Measurements from ENCODE around the gene CDKN2B-AS1.

Gene CDKN2B-AS1

GRCh38 chr9:22117511-22118384 lies 123.2 kb downstream of the CDKN2B-AS1 start:
- Mint-ChIP-seq H3K27me3 (peaks cover 4% of the 10 kb centered on the region), H3K9me3 (ENCODE audit: low read depth) (no peaks in the 10 kb centered on the region), H3K27ac (no peak overlapping the region), H3K4me1 (ENCODE audit: low read depth) (peaks cover 15% of the 10 kb centered on the region), H3K36me3 (no peaks in the 10 kb centered on the region), H3K4me3 (no peak overlapping the region)

DNA sequence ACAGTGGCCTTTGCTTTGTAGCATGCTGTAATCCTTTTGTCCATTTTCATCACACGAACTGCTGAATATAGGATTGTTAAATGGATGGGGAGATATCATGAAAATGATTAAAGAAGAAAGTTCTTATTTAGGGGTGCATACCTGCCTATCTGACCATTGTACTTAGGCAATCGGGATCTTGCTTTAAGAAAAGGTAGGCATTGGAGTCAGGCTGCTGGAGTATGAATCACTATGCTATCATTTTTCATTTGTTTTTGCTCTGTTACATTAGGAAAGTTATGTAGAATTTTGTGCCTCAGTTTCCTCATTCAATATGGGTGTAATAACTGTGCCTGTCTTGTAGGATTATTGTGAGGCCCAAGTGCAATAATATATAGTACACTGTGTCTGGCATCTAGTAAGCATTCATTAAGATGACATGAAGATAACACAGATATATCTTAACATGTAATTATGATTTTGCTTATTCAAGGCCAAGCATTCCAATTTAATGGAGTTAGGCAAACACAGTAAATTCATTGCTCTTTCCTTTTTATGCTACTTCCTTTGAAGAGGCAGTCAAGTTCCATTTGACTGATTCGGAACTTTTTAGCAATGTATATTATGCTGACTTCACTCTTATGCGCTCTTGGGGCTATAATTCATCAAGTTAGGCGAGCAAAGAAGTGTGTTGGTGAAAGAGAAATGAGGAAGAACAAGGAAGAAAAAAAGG lies 124.4 kb downstream of the CDKN2B-AS1 start:
- H3K4me3 Mint-ChIP-seq = no peak overlapping the region
- H3K9me3 Mint-ChIP-seq (ENCODE audit: low read depth) = no peaks in the 10 kb centered on the region
- H3K27ac Mint-ChIP-seq = no peak overlapping the region
- no peaks in the 10 kb centered on the region for H3K36me3 Mint-ChIP-seq
- peaks cover 4% of the 10 kb centered on the region for H3K27me3 Mint-ChIP-seq
- peaks cover 15% of the 10 kb centered on the region for H3K4me1 Mint-ChIP-seq (ENCODE audit: low read depth)

DNA sequence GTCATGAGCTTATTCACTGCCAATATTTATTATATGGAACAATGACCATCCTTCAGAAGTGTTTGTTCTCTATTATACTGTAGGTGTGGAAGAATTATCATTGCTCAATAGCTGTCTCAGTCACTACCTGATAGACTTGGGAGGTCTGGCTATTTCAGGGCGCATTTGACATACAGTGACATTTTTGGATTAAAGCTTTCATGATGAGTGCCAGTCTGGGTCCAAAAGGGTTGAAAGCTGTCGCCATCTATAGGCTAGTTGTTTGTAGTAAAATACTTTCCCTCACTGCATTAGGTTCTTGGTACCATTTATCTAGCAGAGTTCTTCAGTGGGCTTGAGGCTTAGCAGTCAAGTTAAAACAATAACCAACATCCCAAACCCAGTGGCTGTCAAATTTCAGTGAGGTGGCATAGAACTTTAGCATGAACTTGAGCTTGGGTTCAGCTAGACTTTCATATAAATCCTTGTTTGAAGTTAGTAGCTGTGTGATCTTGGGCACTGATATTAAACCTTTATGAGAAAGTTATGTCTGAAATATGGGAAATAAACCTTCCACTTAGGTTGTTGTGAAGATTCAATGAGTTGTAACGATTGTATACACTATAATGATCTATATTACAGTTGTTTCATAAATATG lies 125.0 kb downstream of the CDKN2B-AS1 start:
- Mint-ChIP-seq H3K27me3 (peaks cover 4% of the 10 kb centered on the region), H3K36me3 (no peaks in the 10 kb centered on the region), H3K4me1 (ENCODE audit: low read depth) (peaks cover 15% of the 10 kb centered on the region), H3K27ac (no peak overlapping the region), H3K4me3 (no peak overlapping the region), H3K9me3 (ENCODE audit: low read depth) (no peaks in the 10 kb centered on the region)

GRCh38 chr9:22120159-22120549 lies 125.6 kb downstream of the CDKN2B-AS1 start:
- Mint-ChIP-seq H3K9me3 (ENCODE audit: low read depth) (no peaks in the 10 kb centered on the region), H3K4me3 (no peak overlapping the region), H3K27ac (no peak overlapping the region), H3K27me3 (peaks cover 4% of the 10 kb centered on the region), H3K4me1 (ENCODE audit: low read depth) (peaks cover 15% of the 10 kb centered on the region), H3K36me3 (no peaks in the 10 kb centered on the region)

GRCh38 chr9:22120595-22120994 lies 126.0 kb downstream of the CDKN2B-AS1 start:
- Mint-ChIP-seq H3K4me1 (ENCODE audit: low read depth) (peaks cover 15% of the 10 kb centered on the region), H3K36me3 (no peaks in the 10 kb centered on the region), H3K27ac (no peak overlapping the region), H3K27me3 (peaks cover 4% of the 10 kb centered on the region), H3K9me3 (ENCODE audit: low read depth) (no peaks in the 10 kb centered on the region), H3K4me3 (no peak overlapping the region)

DNA sequence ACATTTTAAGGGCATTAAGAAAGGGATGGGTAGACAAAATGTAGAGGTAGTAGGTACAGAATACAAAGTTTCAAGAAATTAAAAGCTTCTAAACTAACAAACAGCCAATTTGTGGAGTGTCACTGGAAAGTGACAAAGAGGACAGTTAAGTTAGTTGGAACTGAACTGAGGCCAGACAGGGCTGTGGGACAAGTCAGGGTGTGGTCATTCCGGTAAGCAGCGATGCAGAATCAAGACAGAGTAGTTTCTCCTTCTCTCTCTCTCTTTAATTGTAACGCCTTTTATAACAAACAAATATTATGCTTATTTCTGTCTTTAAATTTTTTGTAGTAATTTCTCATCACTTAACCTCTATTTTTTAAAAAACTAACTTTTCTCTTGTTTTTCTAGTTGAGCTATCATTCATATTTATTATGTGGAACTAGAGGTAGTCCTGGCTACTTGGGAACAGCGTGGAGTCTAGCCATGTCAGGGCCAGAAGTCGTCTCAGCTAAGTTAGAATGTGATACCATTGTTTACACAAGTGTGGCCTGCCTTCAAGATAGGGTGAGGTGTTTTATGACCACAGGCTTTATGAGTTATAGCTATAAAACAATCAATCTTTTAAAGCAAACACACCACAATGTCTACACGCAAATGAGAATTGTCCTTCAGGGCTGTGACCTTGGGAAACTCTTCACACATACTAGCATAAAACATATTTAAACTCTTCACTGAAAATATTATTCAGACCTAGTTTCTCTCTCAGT lies 129.8 kb downstream of the CDKN2B-AS1 start:
- no peaks in the 10 kb centered on the region for H3K9me3 Mint-ChIP-seq (ENCODE audit: low read depth)
- peaks cover 7% of the 10 kb centered on the region for H3K27me3 Mint-ChIP-seq
- H3K27ac Mint-ChIP-seq = no peak overlapping the region
- H3K4me3 Mint-ChIP-seq = no peak overlapping the region
- H3K36me3 Mint-ChIP-seq = no peaks in the 10 kb centered on the region
- peaks cover 3% of the 10 kb centered on the region for H3K4me1 Mint-ChIP-seq (ENCODE audit: low read depth)

DNA sequence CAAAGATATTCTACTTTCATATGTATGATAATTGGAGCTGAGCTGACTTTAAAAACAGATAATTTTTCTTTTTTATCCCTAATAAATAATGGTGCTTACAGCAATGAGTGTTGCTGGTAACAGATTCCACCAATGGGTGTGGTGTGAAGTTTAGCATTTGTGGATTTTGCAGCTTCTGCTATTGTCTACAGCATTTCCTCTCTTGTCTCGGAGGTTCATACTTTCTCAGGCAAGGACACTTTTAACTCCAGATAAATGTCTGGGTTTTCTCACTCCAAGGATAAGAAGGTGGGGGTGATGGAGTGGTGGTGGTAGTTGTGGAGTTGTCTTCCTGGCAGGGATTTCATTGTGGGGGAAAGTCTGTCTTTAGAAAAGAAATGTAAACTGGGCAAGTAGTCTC lies 134.5 kb downstream of the CDKN2B-AS1 start:
- H3K36me3 Mint-ChIP-seq = no peaks in the 10 kb centered on the region
- no peaks in the 10 kb centered on the region for H3K4me1 Mint-ChIP-seq (ENCODE audit: low read depth)
- H3K4me3 Mint-ChIP-seq = no peak overlapping the region
- no peak overlapping the region for H3K27ac Mint-ChIP-seq
- H3K27me3 Mint-ChIP-seq = peaks cover 3% of the 10 kb centered on the region
- H3K9me3 Mint-ChIP-seq (ENCODE audit: low read depth) = no peaks in the 10 kb centered on the region

DNA sequence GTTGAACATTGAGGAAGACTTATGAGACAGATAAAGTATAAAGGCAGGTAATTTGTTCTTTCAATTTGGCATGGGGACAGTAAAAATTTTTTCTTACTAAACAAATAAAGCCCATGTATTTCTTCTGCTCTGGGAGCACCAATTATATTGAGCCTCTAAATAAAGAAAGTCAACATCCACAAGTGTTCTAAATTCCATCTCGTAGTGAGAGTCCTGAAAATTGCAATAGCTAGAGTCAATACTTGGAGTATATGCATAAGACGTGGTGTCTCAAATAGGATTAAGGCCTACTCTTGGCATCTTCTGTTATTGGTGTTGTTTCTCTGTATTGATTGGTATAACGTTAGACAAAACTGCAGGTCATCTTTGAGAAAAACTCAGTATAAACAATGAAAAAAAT lies 135.0 kb downstream of the CDKN2B-AS1 start:
- Mint-ChIP-seq H3K4me1 (ENCODE audit: low read depth) (no peaks in the 10 kb centered on the region), H3K27ac (no peak overlapping the region), H3K9me3 (ENCODE audit: low read depth) (no peaks in the 10 kb centered on the region), H3K36me3 (no peaks in the 10 kb centered on the region), H3K4me3 (no peak overlapping the region), H3K27me3 (peaks cover 3% of the 10 kb centered on the region)

DNA sequence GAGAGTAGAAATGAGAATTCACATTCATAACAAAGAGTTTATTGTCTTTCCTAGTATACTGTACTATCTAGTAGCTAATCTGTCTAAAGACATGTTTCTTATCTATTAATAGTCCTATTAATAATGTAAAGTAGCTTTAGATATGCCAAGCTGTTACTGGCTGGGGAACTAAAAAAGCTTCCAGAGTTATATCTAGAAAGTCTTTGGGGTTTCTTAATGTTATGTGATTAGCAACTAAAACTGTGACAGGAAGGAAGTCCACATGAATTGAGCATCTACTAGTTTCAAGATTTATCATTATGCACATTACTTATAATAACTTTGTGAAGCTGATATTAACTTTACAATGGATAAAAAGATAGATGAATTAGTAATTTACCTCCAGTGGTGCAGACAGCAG lies 137.2 kb downstream of the CDKN2B-AS1 start:
- no peak overlapping the region for H3K4me3 Mint-ChIP-seq
- no peaks in the 10 kb centered on the region for H3K4me1 Mint-ChIP-seq (ENCODE audit: low read depth)
- peaks cover 6% of the 10 kb centered on the region for H3K27me3 Mint-ChIP-seq
- H3K9me3 Mint-ChIP-seq (ENCODE audit: low read depth) = no peaks in the 10 kb centered on the region
- no peak overlapping the region for H3K27ac Mint-ChIP-seq
- no peaks in the 10 kb centered on the region for H3K36me3 Mint-ChIP-seq

- no peaks in the 10 kb centered on the region for H3K36me3 Mint-ChIP-seq
- H3K27ac Mint-ChIP-seq = no peak overlapping the region
- no peak overlapping the region for H3K4me3 Mint-ChIP-seq
Observed at GRCh38 chr9:22134390-22134789, 139.8 kb downstream of the CDKN2B-AS1 start.

DNA sequence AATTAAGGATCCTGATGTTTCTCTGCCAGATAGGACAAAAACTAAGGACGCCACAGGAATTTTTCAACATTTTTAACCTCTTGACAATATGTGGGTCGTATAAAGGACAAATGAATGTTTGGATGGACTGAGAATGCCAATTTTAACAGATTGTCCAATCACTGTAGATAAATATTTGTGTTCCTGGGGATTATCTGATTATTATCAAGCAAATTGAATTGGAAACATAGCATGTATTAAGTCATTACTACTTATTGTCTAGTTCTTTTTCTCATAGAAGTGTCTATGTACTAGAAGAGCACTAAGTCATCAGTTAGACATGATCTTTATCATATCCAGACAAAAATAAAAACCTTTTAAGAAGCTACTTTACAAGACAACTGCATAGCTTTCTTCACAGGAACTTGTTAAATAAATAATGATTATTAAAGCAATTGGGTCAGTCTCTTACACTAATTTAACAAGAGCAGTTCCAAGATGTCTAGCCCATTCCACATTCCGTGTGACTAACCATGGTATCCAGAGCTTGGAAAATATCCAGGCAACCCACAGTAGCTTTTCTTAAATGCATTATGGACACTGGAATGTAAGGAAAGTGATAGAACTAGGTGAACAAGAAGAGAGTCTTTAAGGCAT lies 142.0 kb downstream of the CDKN2B-AS1 start:
- Mint-ChIP-seq H3K9me3 (ENCODE audit: low read depth) (no peaks in the 10 kb centered on the region), H3K4me3 (no peak overlapping the region), H3K4me1 (ENCODE audit: low read depth) (no peaks in the 10 kb centered on the region), H3K27me3 (peaks cover 3% of the 10 kb centered on the region), H3K36me3 (no peaks in the 10 kb centered on the region), H3K27ac (no peak overlapping the region)

More at GRCh38 chr9:22134390-22134789, 139.8 kb downstream of the CDKN2B-AS1 start:
- Mint-ChIP-seq H3K27me3 (peaks cover 3% of the 10 kb centered on the region), H3K9me3 (ENCODE audit: low read depth) (no peaks in the 10 kb centered on the region), H3K4me1 (ENCODE audit: low read depth) (no peaks in the 10 kb centered on the region)

GRCh38 chr9:22138956-22139660 lies 144.5 kb downstream of the CDKN2B-AS1 start:
- Mint-ChIP-seq H3K9me3 (ENCODE audit: low read depth) (no peaks in the 10 kb centered on the region), H3K27ac (no peak overlapping the region), H3K4me3 (no peak overlapping the region), H3K27me3 (peaks cover 5% of the 10 kb centered on the region), H3K36me3 (no peaks in the 10 kb centered on the region), H3K4me1 (ENCODE audit: low read depth) (no peaks in the 10 kb centered on the region)

DNA sequence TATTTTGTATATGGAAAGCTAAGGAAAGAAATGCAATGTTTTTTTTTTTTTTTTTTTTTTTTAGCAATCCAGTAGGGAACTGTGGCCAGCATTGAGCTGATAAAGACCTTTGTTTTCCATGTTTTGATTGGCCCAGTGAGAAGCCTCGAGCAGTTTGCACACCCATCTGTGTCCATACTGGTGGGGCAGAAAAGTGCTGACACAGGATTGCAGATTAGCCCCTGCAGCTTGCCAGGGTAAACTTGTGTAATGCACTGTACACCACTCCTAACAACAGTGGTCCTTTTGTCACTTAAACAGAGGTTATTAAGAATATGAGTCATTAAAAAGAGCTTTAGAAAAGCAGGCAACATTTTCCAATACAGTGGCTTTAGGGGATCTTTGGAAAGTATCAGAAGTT lies 147.3 kb downstream of the CDKN2B-AS1 start:
- Mint-ChIP-seq H3K36me3 (no peaks in the 10 kb centered on the region), H3K27ac (no peak overlapping the region), H3K9me3 (ENCODE audit: low read depth) (no peaks in the 10 kb centered on the region), H3K4me1 (ENCODE audit: low read depth) (peaks cover 4% of the 10 kb centered on the region), H3K27me3 (peaks cover 2% of the 10 kb centered on the region), H3K4me3 (no peak overlapping the region)

GRCh38 chr9:22142671-22143070 lies 148.1 kb downstream of the CDKN2B-AS1 start:
- Mint-ChIP-seq H3K9me3 (ENCODE audit: low read depth) (no peaks in the 10 kb centered on the region), H3K36me3 (no peaks in the 10 kb centered on the region), H3K4me1 (ENCODE audit: low read depth) (peaks cover 9% of the 10 kb centered on the region), H3K27ac (no peak overlapping the region), H3K27me3 (peaks cover 2% of the 10 kb centered on the region), H3K4me3 (no peak overlapping the region)

Data from activated naive CD8-positive, alpha-beta T cell (primary cell).